ENCODE measurements around the gene LRTM2.

Gene LRTM2

GRCh38 chr12:1797991-1798640 lies 22.2 kb upstream of the LRTM2 start:
- no peak for DNase-seq (ENCODE audit: low read depth)

DNA sequence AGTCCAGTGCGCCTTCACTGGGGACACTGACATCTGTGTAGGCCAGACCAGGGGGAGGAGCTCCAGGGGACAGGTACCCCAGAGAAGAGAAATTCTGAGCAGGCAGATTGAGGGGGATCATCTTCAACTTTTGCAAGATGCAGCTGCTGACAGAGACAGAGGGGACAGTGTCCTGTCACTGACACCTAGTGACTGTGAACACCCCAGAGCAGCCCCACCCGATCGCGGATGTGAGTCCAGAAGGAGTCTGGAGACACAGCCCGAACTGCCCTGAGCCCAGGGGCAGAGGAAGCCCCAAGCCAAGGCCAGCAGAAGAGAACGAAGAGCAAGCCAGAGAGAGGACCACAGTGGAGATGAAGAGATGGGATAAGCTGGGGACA lies 21.7 kb upstream of the LRTM2 start:
- DNase-seq (ENCODE audit: low read depth): no peak

DNA sequence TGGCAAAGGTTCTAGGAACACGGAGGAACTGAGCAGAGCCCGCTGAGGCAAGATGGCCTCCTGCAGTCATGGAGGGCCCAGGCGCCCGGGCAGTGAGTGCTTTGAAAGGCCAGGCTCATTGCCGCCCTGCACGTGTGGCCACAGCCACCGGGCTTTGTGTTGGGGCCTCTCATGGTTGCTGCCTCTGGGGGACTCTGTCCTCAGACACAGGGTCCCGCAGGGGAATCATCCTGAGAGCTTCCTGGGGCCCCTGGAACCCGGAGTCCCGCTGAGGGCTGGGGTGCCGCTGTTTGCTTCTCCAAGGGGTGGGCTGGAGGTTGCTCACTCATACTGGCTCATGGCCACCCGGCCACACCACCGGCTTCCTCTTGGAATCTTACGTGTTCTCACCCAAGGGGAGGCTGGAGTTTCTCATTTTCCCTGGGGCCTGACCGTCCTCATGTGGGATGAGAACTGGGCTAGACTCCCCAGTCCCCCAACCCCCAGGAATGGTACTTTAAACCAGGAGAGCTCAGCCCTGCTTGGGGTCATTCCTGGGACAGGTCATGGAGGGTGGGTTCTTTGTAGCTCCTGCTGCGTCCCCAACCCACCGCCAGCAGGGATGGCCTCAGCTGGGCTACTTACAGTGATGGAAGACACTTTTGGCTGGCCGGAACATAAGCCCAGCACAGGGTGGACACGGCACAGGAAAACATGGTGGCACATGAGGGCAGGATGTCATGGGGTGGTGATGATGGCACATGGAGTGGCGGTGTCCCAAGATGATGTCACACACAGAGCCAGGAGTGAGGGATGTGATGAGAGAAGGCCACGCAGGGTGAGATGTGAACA lies 21.1 kb upstream of the LRTM2 start:
- no peak for DNase-seq (ENCODE audit: low read depth)

DNA sequence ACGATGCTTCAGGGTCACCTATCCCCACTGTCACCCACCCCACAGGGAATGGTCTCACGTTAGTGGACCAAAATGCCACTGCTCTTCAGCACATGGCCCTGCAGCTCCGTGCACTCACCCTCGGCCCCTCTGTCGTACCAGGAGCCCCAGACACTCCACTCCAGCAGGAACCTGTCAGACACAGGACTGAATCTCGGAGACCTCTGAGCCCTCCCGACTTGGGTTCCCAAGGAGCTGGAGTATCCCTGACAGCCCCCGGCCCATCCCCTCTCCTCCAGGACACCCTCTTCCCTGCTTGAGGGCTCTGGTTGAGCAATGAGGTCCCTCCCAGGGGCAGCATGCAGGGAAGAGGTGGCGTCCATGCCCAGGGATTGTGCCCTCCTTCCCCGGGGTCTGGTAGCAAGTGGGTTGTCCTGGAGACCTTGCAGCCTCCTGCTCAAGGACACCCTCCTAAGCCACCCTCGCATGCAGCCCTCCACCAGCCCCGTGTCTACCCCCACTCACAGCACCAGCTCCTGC lies 20.4 kb upstream of the LRTM2 start:
- no peak for DNase-seq (ENCODE audit: low read depth)

DNA sequence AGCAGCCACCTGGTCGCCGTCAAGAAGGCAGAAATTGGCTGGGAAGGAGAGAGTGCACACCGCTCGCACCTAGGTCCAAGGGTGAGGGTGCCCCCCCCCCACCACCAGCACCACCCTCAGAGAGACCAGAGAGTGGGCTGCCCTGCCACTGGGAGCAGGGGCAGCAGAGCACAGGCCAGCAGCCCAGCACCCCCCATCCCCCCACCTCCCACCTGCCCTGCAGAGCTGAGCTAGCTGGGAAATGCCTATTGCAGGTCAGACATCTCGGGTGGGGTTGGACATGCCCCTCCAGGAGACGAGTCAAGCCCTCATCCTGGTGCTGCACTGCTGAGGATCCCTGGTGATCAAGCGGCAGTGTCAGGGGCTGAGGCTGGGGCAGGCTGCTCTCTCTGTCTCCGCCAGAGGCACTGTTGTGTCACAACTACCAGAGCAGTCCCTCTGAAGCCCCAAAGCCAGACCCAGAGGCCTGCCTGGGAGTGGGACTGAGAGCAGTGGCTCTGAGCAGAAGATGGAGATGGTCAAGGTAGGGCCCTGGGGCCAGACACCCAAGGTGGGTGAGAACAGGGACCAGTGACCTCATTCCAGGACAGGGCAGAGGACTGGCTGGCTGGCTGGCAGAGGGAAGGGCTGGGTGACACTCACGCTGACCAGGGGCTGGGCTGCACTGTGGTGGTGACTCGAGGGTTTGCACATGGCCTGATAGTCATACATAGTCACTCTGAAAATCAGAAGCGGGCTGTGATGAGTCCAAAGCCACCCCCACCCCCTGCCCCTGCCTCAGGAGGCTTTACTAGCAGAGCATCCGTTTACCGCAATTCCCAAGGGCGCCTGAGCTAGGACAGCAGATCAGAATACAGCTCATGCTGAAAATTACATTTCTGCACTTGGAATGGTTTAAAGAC lies 19.7 kb upstream of the LRTM2 start:
- no peak for DNase-seq (ENCODE audit: low read depth)

- DNase-seq (ENCODE audit: low read depth): no peak
Observed at GRCh38 chr12:1801303-1801975, 18.9 kb upstream of the LRTM2 start.

DNA sequence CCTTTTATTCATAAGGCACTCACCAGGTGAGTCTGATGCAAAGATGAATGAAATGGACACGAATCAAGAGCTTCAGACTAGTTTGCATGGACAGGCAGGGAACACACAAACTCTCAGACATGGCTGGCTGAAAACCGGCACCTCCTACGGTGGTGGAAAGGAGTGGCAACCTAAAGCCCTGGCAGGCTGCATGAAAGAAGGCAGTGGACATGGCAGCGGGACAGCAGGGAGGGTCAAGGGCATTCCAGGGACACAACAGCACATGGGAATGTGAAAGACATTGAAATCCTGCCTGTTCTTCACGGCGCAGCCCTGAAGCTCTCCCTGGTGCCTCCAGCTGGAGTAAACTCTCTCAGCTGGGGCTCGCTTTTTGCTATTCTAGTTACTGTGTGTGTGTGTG lies 16.6 kb upstream of the LRTM2 start:
- no peak for DNase-seq (ENCODE audit: low read depth)

- DNase-seq (ENCODE audit: low read depth): peak; percentile 73
Observed at GRCh38 chr12:1804545-1805332, 15.6 kb upstream of the LRTM2 start.

DNA sequence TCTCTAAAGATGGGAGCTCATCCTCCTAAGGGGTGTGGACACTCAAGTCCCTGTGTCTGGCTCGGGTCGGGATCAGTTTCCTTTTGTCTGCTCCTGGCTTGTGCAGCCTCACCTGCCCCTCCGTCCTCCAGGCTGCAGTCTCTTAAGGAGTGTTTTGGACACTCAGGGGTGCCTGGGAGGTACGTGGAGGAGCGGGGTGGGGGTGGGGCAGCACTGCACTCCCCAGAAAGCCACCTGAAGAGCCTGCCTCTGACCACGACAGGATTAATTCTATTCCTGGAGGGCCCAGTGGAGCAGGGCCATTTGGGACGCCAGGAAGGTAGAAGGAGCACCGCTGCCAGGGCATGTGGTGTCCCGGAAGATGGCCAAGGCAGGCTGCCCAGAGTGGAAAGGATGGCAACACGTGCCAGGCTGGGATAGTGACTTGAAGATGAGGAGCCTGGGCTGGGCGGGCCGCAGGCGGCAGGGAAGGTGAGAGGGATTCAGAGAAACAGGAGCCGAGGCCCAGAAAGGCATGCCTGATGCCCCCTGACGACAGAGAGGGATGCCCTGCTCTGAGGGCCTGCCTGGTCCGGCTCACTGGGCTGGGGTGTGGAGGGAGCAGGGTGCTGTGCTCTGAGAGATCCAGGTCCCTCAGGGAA lies 14.8 kb upstream of the LRTM2 start:
- DNase-seq (ENCODE audit: low read depth): no peak

DNA sequence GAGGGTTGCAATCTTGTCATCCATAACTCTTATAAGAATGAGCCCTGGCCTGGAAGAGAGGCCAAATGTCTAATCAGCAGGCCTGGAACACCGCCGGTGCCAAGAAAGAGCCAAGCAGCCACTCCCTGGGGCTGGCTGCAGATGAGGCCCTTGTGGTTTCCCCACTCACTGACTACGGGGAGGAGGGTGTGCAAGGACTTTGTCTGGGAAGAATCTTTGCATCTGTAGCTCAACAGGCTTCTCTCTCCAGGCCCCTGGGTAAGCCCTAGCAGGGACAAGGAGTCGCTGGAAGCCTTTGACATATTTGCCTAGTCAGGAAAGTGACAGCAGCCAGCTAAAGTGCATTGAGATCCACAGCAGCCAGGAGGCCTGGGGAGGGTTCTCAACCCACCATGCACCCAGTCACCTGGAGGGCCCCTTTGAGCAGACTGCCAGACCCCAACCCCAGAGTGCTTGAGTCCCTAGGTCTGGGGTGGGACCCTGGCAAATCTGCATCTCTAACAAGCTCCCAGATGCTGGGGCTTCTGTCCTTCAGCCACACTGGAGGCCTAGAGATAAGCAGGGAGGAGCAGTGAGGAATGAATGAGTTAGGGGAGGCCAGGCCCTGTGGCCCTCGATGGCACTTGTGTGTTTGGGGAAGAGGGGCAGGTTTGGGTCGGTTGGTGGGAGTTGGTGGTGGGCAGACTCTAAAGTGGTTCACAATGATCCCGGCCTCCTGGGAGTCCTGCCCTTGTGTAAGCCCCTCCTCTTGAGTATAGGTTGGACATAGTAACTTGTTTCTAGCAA lies 13.9 kb upstream of the LRTM2 start:
- DNase-seq (ENCODE audit: low read depth): no peak

DNA sequence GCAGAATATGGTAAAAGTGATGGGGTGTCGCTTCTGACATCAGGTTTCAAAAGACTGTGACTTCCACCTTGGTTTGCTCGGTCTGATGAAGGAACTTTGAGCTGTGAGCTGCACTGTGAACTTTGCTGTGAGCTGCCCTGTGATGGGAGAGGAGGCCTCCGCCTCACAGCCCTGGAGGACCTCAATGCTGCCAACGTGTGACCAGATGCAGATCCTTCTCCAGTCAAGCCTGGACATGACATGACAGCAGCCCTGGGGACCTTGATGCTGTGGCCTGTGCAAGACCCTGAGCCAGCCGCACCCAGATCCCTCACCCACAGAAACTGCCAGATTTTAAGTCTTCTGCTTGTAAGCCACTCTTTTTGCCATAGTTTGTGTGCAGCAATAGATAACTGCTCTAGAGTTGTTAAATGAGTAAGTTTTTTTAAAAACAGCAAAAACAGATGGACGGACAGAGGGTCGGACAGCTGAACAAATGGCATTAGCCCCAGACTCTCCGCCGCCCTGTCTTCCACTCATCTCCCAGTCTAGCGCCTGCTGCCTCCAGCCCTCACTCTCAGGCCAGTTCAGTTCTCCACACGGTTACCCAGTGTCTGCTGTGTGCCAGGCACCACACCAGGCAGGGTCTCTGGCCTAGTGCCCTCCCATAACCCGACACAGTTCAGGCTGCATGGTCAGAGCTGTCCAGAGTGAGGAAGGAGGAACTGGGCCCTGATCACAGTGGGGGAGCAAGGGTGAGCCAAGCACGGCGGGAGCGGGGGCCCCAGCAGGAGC lies 13.1 kb upstream of the LRTM2 start:
- DNase-seq (ENCODE audit: low read depth): no peak

GRCh38 chr12:1808036-1808797 lies 12.1 kb upstream of the LRTM2 start:
- no peak for DNase-seq (ENCODE audit: low read depth)

DNA sequence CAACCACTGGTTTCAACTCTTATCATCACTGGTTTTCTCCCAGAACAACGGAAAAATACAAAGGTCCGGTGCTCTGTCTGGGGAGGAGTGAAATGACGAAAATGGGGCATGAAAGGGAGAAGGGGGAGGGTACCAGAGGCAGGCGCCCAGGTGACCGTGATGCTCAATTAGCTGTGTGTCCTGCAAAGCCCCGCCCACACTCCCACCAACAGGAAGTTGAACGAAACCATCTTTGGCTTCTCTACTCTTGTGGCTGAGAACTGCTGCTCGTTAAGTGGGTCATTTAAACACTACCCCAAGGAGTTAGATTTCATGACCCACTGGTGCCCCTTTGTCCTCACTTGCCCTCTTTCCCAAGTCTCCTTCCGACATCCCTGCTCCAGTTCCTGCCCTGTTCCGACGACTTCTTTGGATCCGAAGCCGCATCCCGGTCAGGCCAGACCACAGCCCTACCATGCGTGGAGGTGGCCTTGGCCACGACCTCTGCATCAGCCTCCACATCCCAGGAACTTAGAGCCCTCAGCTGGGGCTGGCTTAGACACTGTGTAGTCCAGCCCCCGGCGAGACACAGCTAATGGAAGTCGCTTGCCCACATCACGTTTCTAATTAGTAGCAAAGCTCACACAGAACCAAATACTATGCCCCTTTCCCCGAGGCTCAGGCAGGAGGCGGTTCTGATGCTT lies 11.4 kb upstream of the LRTM2 start:
- no peak for DNase-seq (ENCODE audit: low read depth)

DNA sequence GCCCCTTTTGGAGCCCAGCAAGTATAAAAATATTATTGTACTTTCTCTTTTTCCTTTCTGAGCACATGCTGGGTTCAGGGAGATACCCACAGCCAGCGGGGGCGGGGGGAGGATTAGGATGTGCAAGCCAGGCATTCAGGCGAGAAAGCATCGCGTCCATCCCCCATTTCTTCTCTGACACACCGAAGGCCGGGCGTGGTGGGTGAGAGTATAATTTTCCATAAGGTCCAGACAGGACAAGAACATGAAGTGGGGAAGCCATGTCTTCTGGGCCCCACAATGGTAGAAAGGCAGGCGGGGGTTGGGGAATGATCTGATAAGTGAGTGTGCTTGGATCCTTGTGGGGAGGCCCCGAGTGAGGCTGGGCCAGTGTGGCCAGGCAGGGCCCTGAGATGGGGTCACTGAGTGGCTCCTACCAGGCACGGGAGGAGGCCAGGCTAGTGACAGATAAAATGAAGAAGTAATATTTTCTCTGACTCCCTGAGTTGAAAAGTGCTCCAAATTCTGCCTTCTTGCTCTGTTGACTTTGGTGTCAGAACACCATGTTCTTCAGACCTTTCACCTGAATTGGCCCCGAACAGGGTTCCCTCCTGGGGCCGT lies 10.7 kb upstream of the LRTM2 start:
- no peak for DNase-seq (ENCODE audit: low read depth)

GRCh38 chr12:1810201-1810930 lies 10.0 kb upstream of the LRTM2 start:
- DNase-seq (ENCODE audit: low read depth): no peak

GRCh38 chr12:1810931-1811280 lies 9.5 kb upstream of the LRTM2 start:
- DNase-seq (ENCODE audit: low read depth): no peak

All from stimulated activated CD8-positive, alpha-beta memory T cell treated with anti-CD3 and anti-CD28 coated beads, Interleukin-12 subunit alpha, Interleukin-12 subunit beta, amount 100 ng/mL, for 1 hour (primary cell).